ENCODE data around the gene MCM9.

DNA sequence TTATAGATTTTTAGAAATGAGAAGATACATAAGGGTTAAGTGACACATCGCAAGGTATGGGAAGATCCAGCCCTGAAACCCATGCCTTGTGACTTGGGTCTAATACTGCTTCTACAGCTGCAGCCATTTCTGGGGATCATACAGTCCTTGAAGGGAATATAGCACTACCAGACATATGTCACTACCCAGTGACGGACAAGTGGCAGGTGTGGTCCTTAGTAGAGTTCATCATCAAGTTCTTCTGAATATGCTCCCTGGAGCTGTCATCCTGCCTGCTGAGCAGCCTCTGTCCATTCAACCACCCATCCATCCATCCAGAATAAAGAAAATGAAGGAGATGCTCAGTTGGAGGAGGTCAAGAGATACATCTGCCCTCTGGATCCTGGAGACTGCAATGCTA, 159.6 kb downstream of the MCM9 start:
- TF ChIP-seq, protein P1, sequence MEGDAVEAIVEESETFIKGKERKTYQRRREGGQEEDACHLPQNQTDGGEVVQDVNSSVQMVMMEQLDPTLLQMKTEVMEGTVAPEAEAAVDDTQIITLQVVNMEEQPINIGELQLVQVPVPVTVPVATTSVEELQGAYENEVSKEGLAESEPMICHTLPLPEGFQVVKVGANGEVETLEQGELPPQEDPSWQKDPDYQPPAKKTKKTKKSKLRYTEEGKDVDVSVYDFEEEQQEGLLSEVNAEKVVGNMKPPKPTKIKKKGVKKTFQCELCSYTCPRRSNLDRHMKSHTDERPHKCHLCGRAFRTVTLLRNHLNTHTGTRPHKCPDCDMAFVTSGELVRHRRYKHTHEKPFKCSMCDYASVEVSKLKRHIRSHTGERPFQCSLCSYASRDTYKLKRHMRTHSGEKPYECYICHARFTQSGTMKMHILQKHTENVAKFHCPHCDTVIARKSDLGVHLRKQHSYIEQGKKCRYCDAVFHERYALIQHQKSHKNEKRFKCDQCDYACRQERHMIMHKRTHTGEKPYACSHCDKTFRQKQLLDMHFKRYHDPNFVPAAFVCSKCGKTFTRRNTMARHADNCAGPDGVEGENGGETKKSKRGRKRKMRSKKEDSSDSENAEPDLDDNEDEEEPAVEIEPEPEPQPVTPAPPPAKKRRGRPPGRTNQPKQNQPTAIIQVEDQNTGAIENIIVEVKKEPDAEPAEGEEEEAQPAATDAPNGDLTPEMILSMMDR (CRISPR knock-in tag; IDR thresholded peaks at IDR 0.05), result no peak
- TF ChIP-seq POGZ (CRISPR knock-in tag; IDR thresholded peaks at IDR 0.05), result no peak
- TF ChIP-seq NFKBIZ (CRISPR knock-in tag; IDR thresholded peaks at IDR 0.05), result no peak
- TF ChIP-seq TP53 (CRISPR knock-in tag; conservative IDR thresholded peaks at IDR 0.05), result no peak
- TF ChIP-seq POLR2AphosphoS5 (IDR thresholded peaks at IDR 0.05; ENCODE audit: low read depth, low read length), result no peak
